Measurements from ENCODE around the gene VPS26A. TPM values are rescaled to one million over a fixed set of nuclear protein-coding genes. Genes with fewer than 3 reads are reported as not detected.

The VPS26A gene
- total RNA-seq, 4 donors from 2014 or later, result 31.8 to 47.3 (median 38.4) TPM

DNA sequence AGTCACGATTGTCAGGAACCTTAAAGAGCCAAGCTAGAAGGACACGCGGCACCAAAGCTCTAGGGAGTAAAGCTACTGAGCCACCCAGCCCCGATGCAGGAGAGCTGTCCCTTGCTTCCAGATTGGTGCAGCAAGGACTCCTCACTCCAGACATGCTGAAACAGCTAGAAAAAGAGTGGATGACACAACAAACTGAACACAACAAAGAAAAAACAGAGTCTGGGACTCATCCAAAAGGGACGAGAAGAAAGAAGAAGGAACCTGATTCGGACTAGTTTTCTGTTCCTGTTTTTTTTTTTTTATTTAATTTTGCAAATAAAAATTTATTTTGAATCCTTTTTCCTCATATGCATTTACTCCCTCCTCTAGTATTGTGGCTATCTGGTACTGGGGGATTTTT lies 84.8 kb downstream of the VPS26A start:
- peaks cover 51 to 60% (median 54%) of the 10 kb centered on the region in 4 donors for H3K36me3 ChIP-seq
- no peaks in the 10 kb centered on the region for H3K4me1 ChIP-seq
- H3K27me3 ChIP-seq, result no peaks in the 10 kb centered on the region
- WGBS, result 84% methylated on average over 6 of the region's 6 CpGs
- no peak overlapping the region for H3K27ac ChIP-seq (replicated peaks in 1 of 4)
- no peak for TF ChIP-seq POLR2A (IDR thresholded peaks at IDR 0.05; ENCODE audit: low read depth)
- TF ChIP-seq EP300 (IDR thresholded peaks at IDR 0.05), result no peak
- no peak for TF ChIP-seq POLR2AphosphoS5 (IDR thresholded peaks at IDR 0.05)
- TF ChIP-seq, protein P1, sequence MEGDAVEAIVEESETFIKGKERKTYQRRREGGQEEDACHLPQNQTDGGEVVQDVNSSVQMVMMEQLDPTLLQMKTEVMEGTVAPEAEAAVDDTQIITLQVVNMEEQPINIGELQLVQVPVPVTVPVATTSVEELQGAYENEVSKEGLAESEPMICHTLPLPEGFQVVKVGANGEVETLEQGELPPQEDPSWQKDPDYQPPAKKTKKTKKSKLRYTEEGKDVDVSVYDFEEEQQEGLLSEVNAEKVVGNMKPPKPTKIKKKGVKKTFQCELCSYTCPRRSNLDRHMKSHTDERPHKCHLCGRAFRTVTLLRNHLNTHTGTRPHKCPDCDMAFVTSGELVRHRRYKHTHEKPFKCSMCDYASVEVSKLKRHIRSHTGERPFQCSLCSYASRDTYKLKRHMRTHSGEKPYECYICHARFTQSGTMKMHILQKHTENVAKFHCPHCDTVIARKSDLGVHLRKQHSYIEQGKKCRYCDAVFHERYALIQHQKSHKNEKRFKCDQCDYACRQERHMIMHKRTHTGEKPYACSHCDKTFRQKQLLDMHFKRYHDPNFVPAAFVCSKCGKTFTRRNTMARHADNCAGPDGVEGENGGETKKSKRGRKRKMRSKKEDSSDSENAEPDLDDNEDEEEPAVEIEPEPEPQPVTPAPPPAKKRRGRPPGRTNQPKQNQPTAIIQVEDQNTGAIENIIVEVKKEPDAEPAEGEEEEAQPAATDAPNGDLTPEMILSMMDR (IDR thresholded peaks at IDR 0.05), result no peak
- H3K9me3 ChIP-seq, result no peaks in the 10 kb centered on the region
- intact Hi-C loops (cut with DNase I), result no loop called here
- H3K4me3 ChIP-seq, result no peak overlapping the region
- DNase-seq (ENCODE audit: extremely low spot score), result no peak

DNA sequence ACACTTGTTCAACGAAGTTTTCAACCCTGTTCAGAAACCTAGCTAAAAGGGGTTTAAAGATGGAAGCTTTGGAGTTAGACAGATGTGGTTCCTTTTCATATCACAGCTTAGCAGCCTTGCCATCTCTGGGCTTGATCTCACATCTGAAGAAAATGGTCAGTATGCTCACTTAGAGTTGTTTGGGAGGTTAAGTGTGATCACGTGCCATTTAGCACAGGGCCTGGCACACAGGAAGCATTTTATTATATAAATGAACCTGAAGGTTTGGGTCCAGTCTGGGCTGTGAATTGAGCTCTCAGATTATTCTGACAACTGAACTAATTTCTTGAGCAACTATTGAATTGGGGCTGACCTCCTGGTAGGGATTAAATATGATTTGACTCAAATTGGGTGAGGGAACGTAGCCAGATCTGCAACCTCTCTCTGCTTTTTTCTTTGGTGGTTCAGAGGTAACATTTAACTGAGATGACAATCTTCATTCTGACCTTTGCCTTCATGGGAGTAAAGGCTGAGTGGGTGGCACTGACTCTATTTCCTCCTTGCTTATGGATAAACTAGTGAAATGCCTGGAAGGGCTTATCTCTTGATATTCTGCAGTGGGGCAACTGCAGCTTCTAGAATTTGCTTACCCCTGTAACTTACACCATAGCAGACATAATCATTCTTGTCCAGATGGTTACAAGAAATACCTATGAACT lies 86.0 kb downstream of the VPS26A start:
- H3K27me3 ChIP-seq, result no peaks in the 10 kb centered on the region
- H3K4me3 ChIP-seq, result no peak overlapping the region
- WGBS, result 86% methylated on average over 3 of the region's 3 CpGs
- H3K36me3 ChIP-seq, result peaks cover 40 to 48% (median 43%) of the 10 kb centered on the region in 4 donors
- no peaks in the 10 kb centered on the region for H3K4me1 ChIP-seq
- DNase-seq (ENCODE audit: extremely low spot score), result no peak
- intact Hi-C loops (cut with DNase I), result no loop called here
- no peak overlapping the region for H3K27ac ChIP-seq (replicated peaks in 1 of 4)
- TF ChIP-seq, protein P1 (IDR thresholded peaks at IDR 0.05), result no peak
- TF ChIP-seq POLR2AphosphoS5 (IDR thresholded peaks at IDR 0.05), result no peak
- TF ChIP-seq EP300 (IDR thresholded peaks at IDR 0.05), result no peak
- TF ChIP-seq POLR2A (IDR thresholded peaks at IDR 0.05; ENCODE audit: low read depth), result no peak
- H3K9me3 ChIP-seq, result no peaks in the 10 kb centered on the region

DNA sequence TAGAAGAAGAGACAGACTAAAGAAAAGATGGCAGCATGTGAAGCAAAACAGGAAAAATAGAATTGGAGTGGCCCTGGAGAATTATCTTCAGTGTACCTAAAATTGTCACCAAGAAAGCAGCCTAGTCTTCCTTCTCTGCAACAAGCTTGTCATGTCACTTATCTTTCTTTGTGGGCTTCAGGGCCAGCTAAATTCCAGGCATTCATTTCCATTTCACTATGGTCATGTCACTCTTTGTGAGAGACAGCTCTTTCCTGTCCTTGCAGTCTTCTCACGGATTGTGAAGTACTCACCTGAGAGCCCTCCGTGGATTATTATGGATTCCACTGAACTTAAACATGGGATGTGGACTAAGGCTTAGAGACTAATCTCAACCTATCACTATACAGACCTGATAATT lies 87.1 kb downstream of the VPS26A start:
- 85% methylated on average over 2 of the region's 2 CpGs for WGBS
- intact Hi-C loops (cut with DNase I), result no loop called here

DNA sequence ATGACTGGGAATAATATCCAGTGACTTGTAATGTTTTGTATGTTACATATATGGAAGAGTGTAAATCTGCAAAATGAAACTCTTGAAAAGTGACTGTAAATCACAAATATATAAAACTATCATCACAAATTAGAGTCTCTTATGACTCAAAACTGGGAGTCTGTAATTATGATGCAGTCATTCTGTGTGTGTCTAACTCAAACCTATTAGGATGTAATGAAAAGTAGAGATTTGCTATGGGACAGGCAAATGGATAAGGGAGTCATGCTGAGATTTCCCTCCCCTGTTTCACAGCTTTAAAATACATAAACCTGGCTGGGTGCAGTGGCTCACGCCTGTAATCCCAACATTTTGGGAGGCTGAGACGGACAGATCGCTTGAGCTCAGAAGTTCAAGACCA lies 87.5 kb downstream of the VPS26A start:
- DNase-seq (ENCODE audit: extremely low spot score), result no peak
- Histone ChIP-seq H3K4me3 (no peak overlapping the region), H3K36me3 (peaks cover 24 to 32% (median 28%) of the 10 kb centered on the region in 4 donors), H3K27me3 (no peaks in the 10 kb centered on the region), H3K4me1 (no peaks in the 10 kb centered on the region), H3K9me3 (no peaks in the 10 kb centered on the region), H3K27ac (replicated peaks in 1 of 4) (no peak overlapping the region)
- WGBS, result 83% methylated on average over 3 of the region's 3 CpGs
- intact Hi-C loops (cut with DNase I), result no loop called here
- TF ChIP-seq POLR2AphosphoS5 (IDR thresholded peaks at IDR 0.05), result no peak
- TF ChIP-seq, protein P1 (IDR thresholded peaks at IDR 0.05), result no peak
- TF ChIP-seq EP300 (IDR thresholded peaks at IDR 0.05), result no peak
- TF ChIP-seq POLR2A (IDR thresholded peaks at IDR 0.05; ENCODE audit: low read depth), result no peak

More for the DNA sequence above, 87.1 kb downstream of the VPS26A start:
- Histone ChIP-seq H3K9me3 (no peaks in the 10 kb centered on the region), H3K27me3 (no peaks in the 10 kb centered on the region), H3K36me3 (peaks cover 28 to 37% (median 32%) of the 10 kb centered on the region in 4 donors), H3K4me3 (no peak overlapping the region), H3K27ac (replicated peaks in 1 of 4) (no peak overlapping the region), H3K4me1 (no peaks in the 10 kb centered on the region)
- TF ChIP-seq POLR2A (IDR thresholded peaks at IDR 0.05; ENCODE audit: low read depth), result no peak
- no peak for TF ChIP-seq EP300 (IDR thresholded peaks at IDR 0.05)
- TF ChIP-seq POLR2AphosphoS5 (IDR thresholded peaks at IDR 0.05), result no peak
- TF ChIP-seq, protein P1 (IDR thresholded peaks at IDR 0.05), result no peak
- DNase-seq (ENCODE audit: extremely low spot score), result no peak

All from esophagus muscularis mucosa (tissue), 4 donors.